Calu3 (cell line): ENCODE results near the gene KLHDC3. TPM values are rescaled to one million over a fixed set of nuclear protein-coding genes. Genes with fewer than 3 reads are reported as not detected.
"Not testable (repeated sequence)": the region's sequence is repeated elsewhere in the genome, so short reads cannot be mapped to it uniquely, and the experiment has no call there.

ENCODE experiments used
- BruUV-seq: library from RNA; stranded (reverse); fragments of 400-500 nt; replicated peaks from 2 replicates; lab custom pipeline; 2021; lab: Mats Ljungman, UMichigan
- CTCF ChIA-PET: fragments of 300-600 bp; sonication (Branson Sonifier 250); formaldehyde crosslinking; loops from one replicate; lab custom pipeline; 2022; ENCODE audit warnings: antibody characterized with exemption; lab: Charles Lee
- DNase-seq: peaks from one replicate; pipeline ENCODE4 v3.0.0; 2022
- H3K27ac Mint-ChIP-seq: one replicate; pipeline ENCODE4 v1.8.0; 2022; ENCODE audit warnings: mixed read lengths; ENCODE audit not compliant: unreplicated experiment
- H3K27me3 Mint-ChIP-seq: one replicate; pipeline ENCODE4 v1.8.0; 2022; ENCODE audit warnings: mixed read lengths; ENCODE audit not compliant: unreplicated experiment
- H3K36me3 Mint-ChIP-seq: one replicate; pipeline ENCODE4 v1.8.0; 2022; ENCODE audit warnings: mild to moderate bottlenecking, moderate library complexity, mixed read lengths; ENCODE audit not compliant: insufficient read depth, unreplicated experiment
- H3K4me1 Mint-ChIP-seq: one replicate; pipeline ENCODE4 v1.8.0; 2022; ENCODE audit warnings: mild to moderate bottlenecking, low read depth, mixed read lengths; ENCODE audit not compliant: unreplicated experiment
- H3K4me3 Mint-ChIP-seq: one replicate; pipeline ENCODE4 v1.8.0; 2022; ENCODE audit warnings: mild to moderate bottlenecking, low read depth, moderate library complexity, mixed read lengths; ENCODE audit not compliant: unreplicated experiment
- H3K9me3 Mint-ChIP-seq: one replicate; pipeline ENCODE4 v1.8.0; 2022; ENCODE audit warnings: low read depth, mixed read lengths; ENCODE audit not compliant: unreplicated experiment
- intact Hi-C: fragments of 100-400 bp; cut with micrococcal nuclease; formaldehyde crosslinking; loops from one replicate; pipeline ENCODE4 v1.10.0; 2022; ENCODE audit not compliant: unreplicated experiment
- total RNA-seq: library from RNA; stranded (reverse); gene quantifications from 2 replicates; pipeline ENCODE4 v1.2.3, GENCODE V29; 2022
- TF ChIP-seq, protein P1 (sequence below): fragments of 200-600 bp; IDR thresholded peaks from one replicate; pipeline ENCODE4 v1.8.0; 2022; ENCODE audit warnings: antibody characterized with exemption; ENCODE audit not compliant: unreplicated experiment

KLHDC3 gene
- total RNA-seq, 1 experiment from 2014 or later: 85.9 TPM

DNA sequence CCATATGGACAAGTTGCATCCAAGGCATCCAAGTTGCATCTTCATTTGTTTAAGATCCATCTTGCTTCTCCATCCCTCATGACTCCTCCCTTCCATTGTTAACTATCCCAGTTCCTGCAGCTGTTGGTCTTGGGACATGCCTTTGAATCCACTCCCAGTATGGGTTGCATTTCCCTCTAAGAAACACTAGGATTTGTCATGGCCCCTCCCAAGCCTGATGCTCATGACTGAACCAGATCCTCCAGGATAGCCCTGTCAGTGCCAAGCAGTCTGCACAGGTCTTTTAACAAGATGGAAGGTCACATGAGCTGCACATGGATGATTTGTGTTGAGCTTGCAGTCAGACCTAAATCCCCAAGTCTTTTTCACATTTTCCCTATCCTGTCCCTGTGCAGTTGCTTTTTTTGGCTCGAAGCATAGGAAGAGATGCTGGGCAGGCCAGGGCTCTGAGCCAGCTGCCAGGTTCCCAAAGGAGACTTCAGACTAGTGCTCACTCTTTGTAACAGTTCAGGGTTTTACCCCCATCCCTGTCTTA, 25.5 kb upstream of the KLHDC3 start:
- CTCF ChIA-PET: interaction anchor here (0.6 kb wide), 1 partner anchor 77 kb away, joined by 3 read pairs; no protein-coding TSS in a partner anchor
- intact Hi-C loops: no loop called here
- Mint-ChIP-seq H3K27me3 (no peaks in the 10 kb centered on the region), H3K9me3 (no peaks in the 10 kb centered on the region), H3K36me3 (peaks cover 30% of the 10 kb centered on the region), H3K4me3 (no peak overlapping the region), H3K4me1 (peaks cover 34% of the 10 kb centered on the region), H3K27ac (no peak overlapping the region)
- TF ChIP-seq, protein P1, sequence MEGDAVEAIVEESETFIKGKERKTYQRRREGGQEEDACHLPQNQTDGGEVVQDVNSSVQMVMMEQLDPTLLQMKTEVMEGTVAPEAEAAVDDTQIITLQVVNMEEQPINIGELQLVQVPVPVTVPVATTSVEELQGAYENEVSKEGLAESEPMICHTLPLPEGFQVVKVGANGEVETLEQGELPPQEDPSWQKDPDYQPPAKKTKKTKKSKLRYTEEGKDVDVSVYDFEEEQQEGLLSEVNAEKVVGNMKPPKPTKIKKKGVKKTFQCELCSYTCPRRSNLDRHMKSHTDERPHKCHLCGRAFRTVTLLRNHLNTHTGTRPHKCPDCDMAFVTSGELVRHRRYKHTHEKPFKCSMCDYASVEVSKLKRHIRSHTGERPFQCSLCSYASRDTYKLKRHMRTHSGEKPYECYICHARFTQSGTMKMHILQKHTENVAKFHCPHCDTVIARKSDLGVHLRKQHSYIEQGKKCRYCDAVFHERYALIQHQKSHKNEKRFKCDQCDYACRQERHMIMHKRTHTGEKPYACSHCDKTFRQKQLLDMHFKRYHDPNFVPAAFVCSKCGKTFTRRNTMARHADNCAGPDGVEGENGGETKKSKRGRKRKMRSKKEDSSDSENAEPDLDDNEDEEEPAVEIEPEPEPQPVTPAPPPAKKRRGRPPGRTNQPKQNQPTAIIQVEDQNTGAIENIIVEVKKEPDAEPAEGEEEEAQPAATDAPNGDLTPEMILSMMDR: no peak
- no peak for DNase-seq
- no TSS peak for BruUV-seq

DNA sequence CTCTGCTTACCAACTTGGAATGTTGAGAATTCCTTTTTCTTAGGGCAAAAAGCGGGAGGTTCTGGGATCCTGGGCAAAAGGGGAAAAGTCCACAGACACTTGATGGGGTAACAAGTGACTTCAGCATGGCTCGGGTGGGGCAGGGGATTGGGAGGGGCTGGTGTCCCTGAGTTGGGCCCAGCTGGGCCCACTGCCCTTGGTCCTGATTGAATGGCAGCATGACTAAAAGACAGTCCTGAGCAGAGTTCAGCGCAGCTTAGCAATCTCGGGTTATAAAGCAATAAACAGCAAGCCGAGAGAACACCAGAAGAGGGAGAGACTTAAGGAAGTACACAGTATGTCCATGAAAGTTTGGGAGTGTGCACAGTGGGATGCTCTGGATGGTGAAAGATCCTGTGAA, 24.1 kb upstream of the KLHDC3 start:
- Mint-ChIP-seq H3K9me3 (no peaks in the 10 kb centered on the region), H3K27ac (no peak overlapping the region), H3K36me3 (peaks cover 17% of the 10 kb centered on the region), H3K27me3 (no peaks in the 10 kb centered on the region), H3K4me1 (peaks cover 24% of the 10 kb centered on the region), H3K4me3 (no peak overlapping the region)
- TF ChIP-seq, protein P1: no peak
- no TSS peak for BruUV-seq
- no peak for DNase-seq
- intact Hi-C loops: no loop called here
- CTCF ChIA-PET: no interaction called here

DNA sequence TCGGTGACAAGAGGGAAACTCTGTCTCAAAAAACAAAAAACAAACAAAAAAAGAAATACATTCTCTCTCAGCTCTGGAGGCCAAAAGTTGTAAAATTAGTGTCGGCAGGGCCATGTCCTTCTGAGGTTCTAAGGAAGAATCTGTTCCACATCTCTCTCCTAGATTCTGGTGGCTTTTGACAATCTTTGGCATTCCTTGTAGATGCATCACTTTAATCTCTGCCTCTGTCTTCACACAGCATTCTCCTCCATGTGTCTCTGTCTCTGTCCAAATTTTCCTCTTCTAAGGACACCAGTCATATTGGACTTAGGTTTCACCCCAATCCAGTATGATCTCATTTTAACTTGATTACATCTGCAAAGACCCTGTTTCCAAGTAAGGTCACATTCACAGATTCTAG, 20.6 kb upstream of the KLHDC3 start:
- no peak for DNase-seq
- Mint-ChIP-seq H3K9me3 (no peaks in the 10 kb centered on the region), H3K4me1 (no peaks in the 10 kb centered on the region), H3K36me3 (peaks cover 9% of the 10 kb centered on the region), H3K27ac (no peak overlapping the region), H3K4me3 (no peak overlapping the region), H3K27me3 (no peaks in the 10 kb centered on the region)
- intact Hi-C loops: no loop called here
- no TSS peak for BruUV-seq
- TF ChIP-seq, protein P1: no peak
- CTCF ChIA-PET: no interaction called here

DNA sequence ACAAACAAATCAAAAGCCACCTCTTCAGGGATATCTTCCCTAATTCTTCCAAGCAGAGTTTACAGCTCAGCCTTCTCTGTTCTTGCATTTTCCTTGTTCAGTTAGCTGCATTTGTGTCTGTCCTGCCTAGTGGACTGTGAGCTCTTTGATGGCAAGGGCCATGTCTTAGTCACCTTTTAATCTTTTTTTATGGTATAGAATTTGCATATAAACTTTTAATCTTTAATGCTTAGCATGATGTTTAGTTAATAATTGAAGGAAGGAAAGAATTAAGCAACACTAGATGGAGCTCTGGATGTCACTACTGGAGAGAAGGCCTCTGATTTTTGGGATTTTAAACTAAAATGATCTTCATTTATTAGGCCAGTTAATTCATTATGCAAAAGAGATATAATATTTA, 17.5 kb upstream of the KLHDC3 start:
- no TSS peak for BruUV-seq
- no peaks in the 10 kb centered on the region for H3K9me3 Mint-ChIP-seq
- no peaks in the 10 kb centered on the region for H3K4me1 Mint-ChIP-seq
- no peaks in the 10 kb centered on the region for H3K27me3 Mint-ChIP-seq
- CTCF ChIA-PET: interaction anchor here (0.6 to 1.2 kb wide), 8 partner anchors 8 to 223 kb away, joined by 3 to 9 read pairs (median 5); partner anchors contain the start of genes KLHDC3, MEA1, PEX6 and PPP2R5D
- TF ChIP-seq, protein P1: no peak
- DNase-seq: no peak
- no peak overlapping the region for H3K27ac Mint-ChIP-seq
- H3K4me3 Mint-ChIP-seq: no peak overlapping the region
- intact Hi-C loops: loop anchor here (2.0 to 5.0 kb wide), 2 partner anchors 16 to 94 kb away; partner anchors contain the start of gene MEA1
- H3K36me3 Mint-ChIP-seq: peaks cover 5% of the 10 kb centered on the region

DNA sequence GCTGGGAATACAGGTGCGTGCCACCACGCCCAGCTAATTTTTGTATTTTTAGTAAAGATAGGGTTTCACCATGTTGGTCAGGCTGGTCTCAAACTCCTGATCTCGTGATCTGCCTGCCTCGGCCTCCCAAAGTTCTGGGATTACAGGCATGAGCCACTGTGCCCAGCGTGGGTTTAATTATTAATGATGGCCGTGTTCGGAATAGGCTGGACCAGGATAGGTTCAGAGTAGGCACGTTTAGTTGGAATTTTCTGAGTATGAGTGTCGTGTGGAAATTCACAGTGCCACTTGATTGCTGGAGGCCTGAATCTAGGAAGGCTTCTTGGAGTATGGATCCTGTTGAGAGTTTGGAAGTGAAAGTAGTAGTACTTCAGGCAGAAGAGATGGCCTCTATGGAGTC, 15.8 kb upstream of the KLHDC3 start:
- H3K4me1 Mint-ChIP-seq, H3K27me3 Mint-ChIP-seq, DNase-seq, H3K4me3 Mint-ChIP-seq, H3K36me3 Mint-ChIP-seq, H3K9me3 Mint-ChIP-seq, BruUV-seq, H3K27ac Mint-ChIP-seq: not testable (repeated sequence)
- CTCF ChIA-PET: interaction anchor here (0.6 to 1.1 kb wide), 2 partner anchors 16 to 51 kb away, joined by 3 to 4 read pairs; partner anchors contain the start of genes KLHDC3 and MEA1
- intact Hi-C loops: loop anchor here (5.0 kb wide), 1 partner anchor 96 kb away; no protein-coding TSS in a partner anchor
